ENCODE results near the gene AP2M1. TPM values are rescaled to one million over a fixed set of nuclear protein-coding genes. Genes with fewer than 3 reads are reported as not detected.
A peak's percentile ranks its signal among the peaks of the same experiment; 100 is the strongest.

The AP2M1 gene
- total RNA-seq, 1 experiment from 2014 or later: 353 TPM

DNA sequence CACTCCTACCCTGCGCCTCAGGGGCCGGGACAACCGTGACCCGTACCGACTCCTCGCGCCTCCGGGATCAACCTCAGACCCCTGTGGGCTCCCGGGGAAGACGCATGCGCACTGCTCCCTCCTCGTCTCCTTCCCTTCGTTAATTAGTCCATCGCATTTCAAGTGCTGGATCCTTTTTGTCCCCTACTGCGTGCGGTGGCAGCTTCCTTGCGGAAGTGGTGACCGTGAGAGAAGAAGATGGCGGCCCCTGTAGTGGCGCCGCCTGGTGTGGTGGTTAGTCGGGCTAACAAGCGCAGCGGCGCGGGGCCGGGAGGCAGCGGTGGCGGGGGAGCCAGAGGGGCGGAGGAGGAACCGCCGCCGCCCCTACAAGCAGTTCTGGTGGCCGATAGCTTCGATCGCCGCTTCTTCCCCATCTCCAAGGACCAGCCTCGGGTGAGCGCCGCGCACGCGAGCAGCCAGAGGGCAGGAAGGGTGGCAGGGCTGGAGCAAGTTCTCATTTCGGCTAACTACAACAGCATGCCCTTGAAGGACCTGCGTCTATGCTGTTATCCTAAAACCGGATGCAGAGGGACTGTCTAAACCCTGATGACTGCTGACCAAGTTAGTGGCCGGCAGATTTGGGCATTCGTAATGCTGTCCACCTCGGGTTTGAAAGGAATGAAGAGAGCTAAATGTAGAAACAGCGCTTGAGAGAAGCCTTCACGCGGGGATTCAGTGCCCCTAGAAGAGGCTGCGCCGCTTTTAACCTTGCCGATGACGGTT is 39.3 kb upstream of the AP2M1 start, which contains the start of gene EIF2B5:
Gene EIF2B5, plus strand, starts transcription at position 210 of the 762 bp plus-strand sequence. Its CDS starts 28 bp downstream, at position 238.
- peak within 1 kb of the TSS; percentile 71 for H3K27ac ChIP-seq (ENCODE audit: low read depth, low read length)
- ATAC-seq (peak; percentile 79), DNase-seq (ENCODE audit: low read depth, low spot score) (peak; percentile 89)
- intact Hi-C loops (cut with micrococcal nuclease): loop anchor here (2.0 kb wide), 1 partner anchor 39 kb away; the partner anchor contains the start of gene AP2M1
- H3K9me3 ChIP-seq (ENCODE audit: control insufficient read depth in 1 of 2, insufficient read depth in 1 of 2, low read depth in 1 of 2, low read length in 2 of 2): no peaks in the 10 kb centered on the region
- no peaks in the 10 kb centered on the region for H3K27me3 ChIP-seq (ENCODE audit: insufficient read depth, low read length)
- H3K4me1 ChIP-seq (ENCODE audit: control insufficient read depth in 1 of 2, insufficient read depth in 2 of 2, low read length in 2 of 2): peaks cover 9 to 31% of the 10 kb centered on the region in 2 experiments; a peak in 3 of 4 replicates
- POLR2A ChIA-PET: interaction anchor here (1.2 to 1.4 kb wide), 4 partner anchors 10 to 46 kb away, joined by 3 to 7 read pairs (median 4); partner anchors contain the start of gene AP2M1
- TF ChIP-seq TCF7L2 (IDR thresholded peaks at IDR 0.05; ENCODE audit: borderline replicate concordance, extremely low read depth, insufficient read depth, insufficient read length) (no peak), CBX3 (IDR thresholded peaks at IDR 0.05; ENCODE audit: low read depth) (peak; percentile 85; the same call in 1 of the 2 replicates), SP1 (IDR thresholded peaks at IDR 0.05; ENCODE audit: low read depth) (peak; percentile 86), POLR2AphosphoS5 (IDR thresholded peaks at IDR 0.05; ENCODE audit: low read depth, low read length) (peak; percentile 90), ELF1 (IDR thresholded peaks at IDR 0.05; ENCODE audit: borderline replicate concordance, low read depth) (peak; percentile 98), POLR2A (IDR thresholded peaks at IDR 0.05; ENCODE audit: borderline replicate concordance, extremely low read depth, insufficient read depth, insufficient read length) (peak; percentile 69), YY1 (IDR thresholded peaks at IDR 0.05; ENCODE audit: extremely low read depth, insufficient replicate concordance, low read depth, low read length) (peak; percentile 98), RAD21 (IDR thresholded peaks at IDR 0.05; ENCODE audit: low read depth) (no peak), SIN3A (IDR thresholded peaks at IDR 0.05; ENCODE audit: low read depth) (peak; percentile 96), EZH2 (IDR thresholded peaks at IDR 0.05) (no peak), EGR1 (IDR thresholded peaks at IDR 0.05; ENCODE audit: low read depth) (peak; percentile 52; the same call in 1 of the 2 replicates)
- TF ChIP-seq, protein P1, sequence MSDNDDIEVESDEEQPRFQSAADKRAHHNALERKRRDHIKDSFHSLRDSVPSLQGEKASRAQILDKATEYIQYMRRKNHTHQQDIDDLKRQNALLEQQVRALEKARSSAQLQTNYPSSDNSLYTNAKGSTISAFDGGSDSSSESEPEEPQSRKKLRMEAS (IDR thresholded peaks at IDR 0.05): peak; percentile 89
- TF ChIP-seq, protein P2, sequence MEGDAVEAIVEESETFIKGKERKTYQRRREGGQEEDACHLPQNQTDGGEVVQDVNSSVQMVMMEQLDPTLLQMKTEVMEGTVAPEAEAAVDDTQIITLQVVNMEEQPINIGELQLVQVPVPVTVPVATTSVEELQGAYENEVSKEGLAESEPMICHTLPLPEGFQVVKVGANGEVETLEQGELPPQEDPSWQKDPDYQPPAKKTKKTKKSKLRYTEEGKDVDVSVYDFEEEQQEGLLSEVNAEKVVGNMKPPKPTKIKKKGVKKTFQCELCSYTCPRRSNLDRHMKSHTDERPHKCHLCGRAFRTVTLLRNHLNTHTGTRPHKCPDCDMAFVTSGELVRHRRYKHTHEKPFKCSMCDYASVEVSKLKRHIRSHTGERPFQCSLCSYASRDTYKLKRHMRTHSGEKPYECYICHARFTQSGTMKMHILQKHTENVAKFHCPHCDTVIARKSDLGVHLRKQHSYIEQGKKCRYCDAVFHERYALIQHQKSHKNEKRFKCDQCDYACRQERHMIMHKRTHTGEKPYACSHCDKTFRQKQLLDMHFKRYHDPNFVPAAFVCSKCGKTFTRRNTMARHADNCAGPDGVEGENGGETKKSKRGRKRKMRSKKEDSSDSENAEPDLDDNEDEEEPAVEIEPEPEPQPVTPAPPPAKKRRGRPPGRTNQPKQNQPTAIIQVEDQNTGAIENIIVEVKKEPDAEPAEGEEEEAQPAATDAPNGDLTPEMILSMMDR (IDR thresholded peaks at IDR 0.05 in 2 of 3, conservative IDR thresholded peaks at IDR 0.05 in 1 of 3; ENCODE audit: borderline replicate concordance in 1 of 3, insufficient read depth in 1 of 3, low read depth in 2 of 3, low read length in 2 of 3): peak in 1 of 3 experiments; percentile 41; a peak in 1 of 6 replicates
- TF ChIP-seq, protein P3, sequence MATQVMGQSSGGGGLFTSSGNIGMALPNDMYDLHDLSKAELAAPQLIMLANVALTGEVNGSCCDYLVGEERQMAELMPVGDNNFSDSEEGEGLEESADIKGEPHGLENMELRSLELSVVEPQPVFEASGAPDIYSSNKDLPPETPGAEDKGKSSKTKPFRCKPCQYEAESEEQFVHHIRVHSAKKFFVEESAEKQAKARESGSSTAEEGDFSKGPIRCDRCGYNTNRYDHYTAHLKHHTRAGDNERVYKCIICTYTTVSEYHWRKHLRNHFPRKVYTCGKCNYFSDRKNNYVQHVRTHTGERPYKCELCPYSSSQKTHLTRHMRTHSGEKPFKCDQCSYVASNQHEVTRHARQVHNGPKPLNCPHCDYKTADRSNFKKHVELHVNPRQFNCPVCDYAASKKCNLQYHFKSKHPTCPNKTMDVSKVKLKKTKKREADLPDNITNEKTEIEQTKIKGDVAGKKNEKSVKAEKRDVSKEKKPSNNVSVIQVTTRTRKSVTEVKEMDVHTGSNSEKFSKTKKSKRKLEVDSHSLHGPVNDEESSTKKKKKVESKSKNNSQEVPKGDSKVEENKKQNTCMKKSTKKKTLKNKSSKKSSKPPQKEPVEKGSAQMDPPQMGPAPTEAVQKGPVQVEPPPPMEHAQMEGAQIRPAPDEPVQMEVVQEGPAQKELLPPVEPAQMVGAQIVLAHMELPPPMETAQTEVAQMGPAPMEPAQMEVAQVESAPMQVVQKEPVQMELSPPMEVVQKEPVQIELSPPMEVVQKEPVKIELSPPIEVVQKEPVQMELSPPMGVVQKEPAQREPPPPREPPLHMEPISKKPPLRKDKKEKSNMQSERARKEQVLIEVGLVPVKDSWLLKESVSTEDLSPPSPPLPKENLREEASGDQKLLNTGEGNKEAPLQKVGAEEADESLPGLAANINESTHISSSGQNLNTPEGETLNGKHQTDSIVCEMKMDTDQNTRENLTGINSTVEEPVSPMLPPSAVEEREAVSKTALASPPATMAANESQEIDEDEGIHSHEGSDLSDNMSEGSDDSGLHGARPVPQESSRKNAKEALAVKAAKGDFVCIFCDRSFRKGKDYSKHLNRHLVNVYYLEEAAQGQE (IDR thresholded peaks at IDR 0.05; ENCODE audit: low read depth): no peak
- TF ChIP-seq, protein P4, sequence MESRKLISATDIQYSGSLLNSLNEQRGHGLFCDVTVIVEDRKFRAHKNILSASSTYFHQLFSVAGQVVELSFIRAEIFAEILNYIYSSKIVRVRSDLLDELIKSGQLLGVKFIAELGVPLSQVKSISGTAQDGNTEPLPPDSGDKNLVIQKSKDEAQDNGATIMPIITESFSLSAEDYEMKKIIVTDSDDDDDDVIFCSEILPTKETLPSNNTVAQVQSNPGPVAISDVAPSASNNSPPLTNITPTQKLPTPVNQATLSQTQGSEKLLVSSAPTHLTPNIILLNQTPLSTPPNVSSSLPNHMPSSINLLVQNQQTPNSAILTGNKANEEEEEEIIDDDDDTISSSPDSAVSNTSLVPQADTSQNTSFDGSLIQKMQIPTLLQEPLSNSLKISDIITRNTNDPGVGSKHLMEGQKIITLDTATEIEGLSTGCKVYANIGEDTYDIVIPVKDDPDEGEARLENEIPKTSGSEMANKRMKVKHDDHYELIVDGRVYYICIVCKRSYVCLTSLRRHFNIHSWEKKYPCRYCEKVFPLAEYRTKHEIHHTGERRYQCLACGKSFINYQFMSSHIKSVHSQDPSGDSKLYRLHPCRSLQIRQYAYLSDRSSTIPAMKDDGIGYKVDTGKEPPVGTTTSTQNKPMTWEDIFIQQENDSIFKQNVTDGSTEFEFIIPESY (IDR thresholded peaks at IDR 0.05; ENCODE audit: extremely low read depth, insufficient replicate concordance, low read length): peak; percentile 88
- no peaks in the 10 kb centered on the region for H3K9me2 ChIP-seq (ENCODE audit: insufficient read depth)
- peaks cover 50% of the 10 kb centered on the region for H3K79me2 ChIP-seq (ENCODE audit: insufficient read depth, low read length)
- H3K9ac ChIP-seq (ENCODE audit: low read length): peak within 1 kb of the TSS; percentile 89
- RAD21 ChIA-PET (ENCODE audit: low non-redundant PET in 1 of 2, low total read pairs in 2 of 2, uncharacterized antibody in 2 of 2, unreplicated experiment in 2 of 2): no interaction called here
- CTCF ChIA-PET: interaction anchor here (0.9 to 1.8 kb wide), 2 partner anchors 9 to 238 kb away, joined by 3 to 6 read pairs; no protein-coding TSS in a partner anchor
- H2AFZ ChIP-seq (ENCODE audit: low read depth, low read length, poor library complexity, severe bottlenecking): peak within 1 kb of the TSS; percentile 60
- H3K4me2 ChIP-seq (ENCODE audit: low read length): peak within 1 kb of the TSS; percentile 91
- H3K4me3 ChIP-seq (replicated peaks in 1 of 2; ENCODE audit: low read depth in 1 of 2, low read length in 2 of 2): peak within 1 kb of the TSS; percentile 89 to 91
- no peaks in the 10 kb centered on the region for H4K20me1 ChIP-seq (ENCODE audit: insufficient read depth)
- peaks cover 5% of the 10 kb centered on the region in 2 experiments; a peak in 3 of 4 replicates for H3K36me3 ChIP-seq (ENCODE audit: control insufficient read depth in 1 of 2, insufficient read depth in 2 of 2, low read length in 2 of 2)
- no TSS peak for BruUV-seq (replicated peaks)

Data from HCT116 (cell line).